ENCODE measurements around the gene CST9L. TPM values are rescaled to one million over a fixed set of nuclear protein-coding genes. Genes with fewer than 3 reads are reported as not detected.

The CST9L gene
- polyA plus RNA-seq, 1 experiment: not detected

DNA sequence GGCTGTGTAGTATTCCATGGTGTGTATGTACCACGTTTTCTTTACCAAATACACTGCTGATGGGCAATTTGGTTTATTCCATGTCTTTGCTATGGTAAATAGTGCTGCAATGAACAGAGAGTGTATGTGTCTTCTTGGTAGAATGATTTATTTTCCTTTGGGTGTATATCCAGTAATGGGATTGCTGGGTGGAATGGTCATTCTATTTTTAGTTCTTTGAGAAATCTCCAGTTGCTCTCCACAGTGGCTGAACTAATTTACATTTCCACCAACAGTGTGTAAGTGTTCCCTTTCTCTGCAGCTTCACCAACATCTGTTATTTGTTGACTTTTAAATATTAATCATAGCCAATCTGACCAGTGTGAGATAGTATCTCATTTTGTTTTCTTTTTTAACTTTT lies 13.9 kb downstream of the CST9L start:
- POLR2A ChIA-PET: no interaction called here
- DNase-seq (ENCODE audit: low read depth): no peak
- Histone ChIP-seq H3K36me3 (ENCODE audit: control insufficient read depth, insufficient read depth, low read length) (no peaks in the 10 kb centered on the region), H3K4me3 (ENCODE audit: low read depth, low read length) (no peak overlapping the region), H3K27me3 (ENCODE audit: control insufficient read depth, insufficient read depth, low read length) (no peaks in the 10 kb centered on the region)
- TF ChIP-seq, protein P1, sequence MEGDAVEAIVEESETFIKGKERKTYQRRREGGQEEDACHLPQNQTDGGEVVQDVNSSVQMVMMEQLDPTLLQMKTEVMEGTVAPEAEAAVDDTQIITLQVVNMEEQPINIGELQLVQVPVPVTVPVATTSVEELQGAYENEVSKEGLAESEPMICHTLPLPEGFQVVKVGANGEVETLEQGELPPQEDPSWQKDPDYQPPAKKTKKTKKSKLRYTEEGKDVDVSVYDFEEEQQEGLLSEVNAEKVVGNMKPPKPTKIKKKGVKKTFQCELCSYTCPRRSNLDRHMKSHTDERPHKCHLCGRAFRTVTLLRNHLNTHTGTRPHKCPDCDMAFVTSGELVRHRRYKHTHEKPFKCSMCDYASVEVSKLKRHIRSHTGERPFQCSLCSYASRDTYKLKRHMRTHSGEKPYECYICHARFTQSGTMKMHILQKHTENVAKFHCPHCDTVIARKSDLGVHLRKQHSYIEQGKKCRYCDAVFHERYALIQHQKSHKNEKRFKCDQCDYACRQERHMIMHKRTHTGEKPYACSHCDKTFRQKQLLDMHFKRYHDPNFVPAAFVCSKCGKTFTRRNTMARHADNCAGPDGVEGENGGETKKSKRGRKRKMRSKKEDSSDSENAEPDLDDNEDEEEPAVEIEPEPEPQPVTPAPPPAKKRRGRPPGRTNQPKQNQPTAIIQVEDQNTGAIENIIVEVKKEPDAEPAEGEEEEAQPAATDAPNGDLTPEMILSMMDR (IDR thresholded peaks at IDR 0.05; ENCODE audit: insufficient read depth, low read depth, low read length): no peak
- CTCF ChIA-PET: no interaction called here

DNA sequence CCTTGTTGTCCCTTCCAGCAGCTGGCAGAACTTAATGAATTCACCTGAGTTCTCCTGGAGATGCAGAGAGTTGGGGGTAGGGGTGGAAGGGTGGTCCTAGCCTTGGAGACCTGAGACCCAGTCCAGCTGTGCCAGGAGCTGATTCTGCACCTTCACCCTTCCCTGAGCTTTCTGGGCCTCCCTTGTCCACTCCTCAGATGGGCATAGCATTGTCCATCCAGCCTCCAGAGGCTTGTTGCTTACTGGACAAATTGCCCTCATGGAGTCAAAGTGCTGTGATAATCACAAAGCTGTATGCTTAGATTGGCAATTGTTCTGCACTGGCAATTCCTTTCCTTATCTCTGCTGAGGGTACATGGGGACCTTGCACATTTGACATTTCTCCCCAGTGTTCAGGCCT lies 16.5 kb downstream of the CST9L start:
- Histone ChIP-seq H3K36me3 (ENCODE audit: control insufficient read depth, insufficient read depth, low read length) (no peaks in the 10 kb centered on the region), H3K27me3 (ENCODE audit: control insufficient read depth, insufficient read depth, low read length) (no peaks in the 10 kb centered on the region), H3K4me3 (ENCODE audit: low read depth, low read length) (no peak overlapping the region)
- POLR2A ChIA-PET: no interaction called here
- CTCF ChIA-PET: no interaction called here
- TF ChIP-seq, protein P1 (IDR thresholded peaks at IDR 0.05; ENCODE audit: insufficient read depth, low read depth, low read length): no peak
- DNase-seq (ENCODE audit: low read depth): no peak

DNA sequence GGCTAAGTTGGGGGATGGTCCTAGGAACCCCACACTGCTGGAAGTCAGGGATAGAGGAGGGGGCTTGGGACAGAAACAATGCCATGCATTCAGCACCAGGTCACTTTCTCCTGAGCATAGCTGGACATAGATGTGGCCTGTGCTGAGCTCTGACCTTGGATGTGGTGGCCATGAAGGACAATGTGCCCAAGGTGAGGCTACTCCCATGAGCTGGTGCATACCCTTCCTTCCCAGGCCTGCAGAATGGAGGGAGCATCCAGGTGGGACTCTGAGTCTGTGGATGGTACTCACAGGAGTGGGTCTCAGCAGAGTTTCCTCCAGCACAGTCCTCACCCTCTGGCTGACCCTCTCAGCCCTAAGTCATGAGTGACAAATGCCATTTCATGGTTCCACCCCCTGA lies 16.9 kb downstream of the CST9L start:
- Histone ChIP-seq H3K4me3 (ENCODE audit: low read depth, low read length) (no peak overlapping the region), H3K36me3 (ENCODE audit: control insufficient read depth, insufficient read depth, low read length) (no peaks in the 10 kb centered on the region), H3K27me3 (ENCODE audit: control insufficient read depth, insufficient read depth, low read length) (no peaks in the 10 kb centered on the region)
- ChIA-PET CTCF (no interaction called here), POLR2A (no interaction called here)
- DNase-seq (ENCODE audit: low read depth): no peak
- TF ChIP-seq, protein P1 (IDR thresholded peaks at IDR 0.05; ENCODE audit: insufficient read depth, low read depth, low read length): no peak

DNA sequence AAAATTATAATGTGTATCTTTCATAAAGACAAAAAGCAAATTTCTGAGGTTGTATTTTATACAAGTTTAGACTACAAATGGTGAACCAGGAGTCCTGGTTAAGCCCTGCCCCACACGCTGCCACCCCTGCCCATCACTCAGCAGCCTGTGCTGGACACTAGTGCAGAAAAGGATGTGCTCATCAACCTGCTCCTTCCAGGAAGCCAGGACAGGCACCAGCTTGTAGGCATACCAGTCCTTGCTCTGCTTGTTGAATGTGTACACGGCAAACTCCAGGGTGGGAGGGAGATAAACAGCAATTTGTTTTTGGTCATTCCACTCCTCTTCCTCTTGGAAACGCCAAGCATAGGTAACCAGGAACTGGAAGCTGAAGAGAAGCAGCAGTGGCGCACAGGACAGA lies 18.1 kb downstream of the CST9L start:
- TF ChIP-seq, protein P1 (IDR thresholded peaks at IDR 0.05; ENCODE audit: insufficient read depth, low read depth, low read length): no peak
- H3K27me3 ChIP-seq (ENCODE audit: control insufficient read depth, insufficient read depth, low read length): no peaks in the 10 kb centered on the region
- ChIA-PET CTCF (no interaction called here), POLR2A (no interaction called here)
- no peak overlapping the region for H3K4me3 ChIP-seq (ENCODE audit: low read depth, low read length)
- no peaks in the 10 kb centered on the region for H3K36me3 ChIP-seq (ENCODE audit: control insufficient read depth, insufficient read depth, low read length)
- no peak for DNase-seq (ENCODE audit: low read depth)

DNA sequence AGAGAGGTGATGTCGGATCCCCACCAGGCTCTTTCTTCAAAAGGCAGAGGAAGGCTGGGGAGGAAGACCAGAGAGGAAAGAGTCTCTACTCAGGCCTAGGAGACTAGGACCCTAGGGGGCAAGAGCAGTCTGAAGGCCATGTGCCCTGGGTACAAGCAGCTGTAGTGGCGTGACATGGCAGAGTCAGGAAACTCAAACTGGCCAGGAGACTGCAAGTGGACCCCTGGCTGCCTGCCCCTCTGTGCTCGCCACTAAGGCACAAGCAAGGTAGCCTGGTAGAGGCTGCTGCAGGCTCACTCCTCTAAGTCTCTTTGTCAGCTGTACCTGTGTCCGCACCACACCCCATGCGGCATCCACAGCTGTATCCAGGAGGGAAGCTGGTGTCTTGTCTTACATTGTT lies 19.9 kb downstream of the CST9L start:
- Histone ChIP-seq H3K4me3 (ENCODE audit: low read depth, low read length) (no peak overlapping the region), H3K36me3 (ENCODE audit: control insufficient read depth, insufficient read depth, low read length) (no peaks in the 10 kb centered on the region), H3K27me3 (ENCODE audit: control insufficient read depth, insufficient read depth, low read length) (no peaks in the 10 kb centered on the region)
- TF ChIP-seq, protein P1 (IDR thresholded peaks at IDR 0.05; ENCODE audit: insufficient read depth, low read depth, low read length): no peak
- ChIA-PET CTCF (no interaction called here), POLR2A (no interaction called here)
- DNase-seq (ENCODE audit: low read depth): no peak
